ENCODE data around the gene FCHSD2.
"Not testable (repeated sequence)": the region's sequence is repeated elsewhere in the genome, so short reads cannot be mapped to it uniquely, and the experiment has no call there.

Gene FCHSD2

GRCh38 chr11:72864702-72865655, 277.1 kb downstream of the FCHSD2 start:
- no peak for FAIRE-seq
- DNase-seq (ENCODE audit: insufficient read length), result no peak
- TF ChIP-seq POLR2A (IDR thresholded peaks at IDR 0.05; ENCODE audit: low read depth, low read length) (no peak), TAF1 (IDR thresholded peaks at IDR 0.05; ENCODE audit: borderline replicate concordance, low read depth, low read length) (no peak), POLR2AphosphoS5 (IDR thresholded peaks at IDR 0.05; ENCODE audit: low read depth, low read length) (no peak)

DNA sequence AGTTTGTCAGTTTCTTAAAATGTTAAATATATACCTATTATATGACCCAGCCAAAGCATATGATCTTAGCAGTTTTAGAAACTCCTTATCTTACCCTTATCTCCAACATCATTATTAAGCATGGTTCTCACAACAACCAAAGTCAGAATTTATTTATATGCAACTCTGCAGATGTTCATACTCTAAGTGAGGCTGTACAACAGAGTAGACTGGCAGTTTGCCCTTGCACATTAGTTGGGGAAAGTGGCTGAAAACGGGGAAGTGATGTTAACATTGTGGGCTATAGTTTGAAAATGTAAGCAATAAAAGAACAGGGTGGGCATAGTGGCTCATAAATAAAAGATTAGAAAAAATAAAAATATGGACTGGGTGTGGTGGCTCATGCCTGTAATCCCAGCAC, 278.2 kb downstream of the FCHSD2 start:
- no peak for DNase-seq (ENCODE audit: insufficient read length)
- FAIRE-seq, result no peak
- TF ChIP-seq POLR2AphosphoS5 (IDR thresholded peaks at IDR 0.05; ENCODE audit: low read depth, low read length) (no peak), TAF1 (IDR thresholded peaks at IDR 0.05; ENCODE audit: borderline replicate concordance, low read depth, low read length) (no peak), POLR2A (IDR thresholded peaks at IDR 0.05; ENCODE audit: low read depth, low read length) (no peak)

DNA sequence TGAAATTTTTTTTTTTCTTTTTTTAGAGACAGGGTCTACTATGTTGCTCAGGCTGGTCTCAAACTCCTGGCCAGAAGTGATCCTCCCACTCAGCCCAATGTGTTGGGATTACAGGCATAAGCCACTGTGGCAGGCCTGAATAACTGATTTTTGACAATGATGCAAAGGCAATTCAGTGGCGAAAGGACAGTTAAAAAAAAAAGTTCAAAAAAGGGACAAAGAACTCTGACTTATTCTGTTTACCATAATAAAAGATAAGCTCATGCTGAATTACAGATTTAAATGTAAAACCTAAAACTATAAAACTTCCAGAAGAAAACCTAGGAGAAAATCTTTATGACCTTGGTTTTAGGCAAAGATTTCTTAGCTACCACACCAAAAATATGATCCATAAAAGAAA, 279.0 kb downstream of the FCHSD2 start:
- no peak for DNase-seq (ENCODE audit: insufficient read length)
- no peak for TF ChIP-seq POLR2AphosphoS5 (IDR thresholded peaks at IDR 0.05; ENCODE audit: low read depth, low read length)
- no peak for FAIRE-seq

DNA sequence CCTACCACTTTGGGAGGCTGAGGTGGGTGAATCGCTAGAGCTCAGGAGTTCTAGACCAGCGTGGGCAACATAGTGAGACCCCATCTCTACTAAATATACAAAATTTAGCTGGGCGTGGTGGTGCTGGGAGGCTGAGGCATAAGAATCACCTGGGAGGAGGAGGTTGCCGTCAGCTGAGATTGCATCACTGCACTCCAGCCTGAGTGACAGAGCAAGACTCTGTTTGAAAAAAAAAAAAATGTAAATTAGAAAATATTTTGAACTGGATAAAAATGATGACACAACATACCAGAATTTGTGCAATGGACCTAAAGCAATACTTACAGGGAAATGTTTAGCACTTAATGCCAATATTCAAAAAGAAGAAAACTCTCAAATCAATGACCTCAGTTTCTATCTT, 281.5 kb downstream of the FCHSD2 start:
- no peak for DNase-seq (ENCODE audit: insufficient read length)
- TF ChIP-seq POLR2A (IDR thresholded peaks at IDR 0.05; ENCODE audit: low read depth, low read length) (no peak), TAF1 (IDR thresholded peaks at IDR 0.05; ENCODE audit: borderline replicate concordance, low read depth, low read length) (no peak), POLR2AphosphoS5 (IDR thresholded peaks at IDR 0.05; ENCODE audit: low read depth, low read length) (no peak)
- FAIRE-seq, result no peak

DNA sequence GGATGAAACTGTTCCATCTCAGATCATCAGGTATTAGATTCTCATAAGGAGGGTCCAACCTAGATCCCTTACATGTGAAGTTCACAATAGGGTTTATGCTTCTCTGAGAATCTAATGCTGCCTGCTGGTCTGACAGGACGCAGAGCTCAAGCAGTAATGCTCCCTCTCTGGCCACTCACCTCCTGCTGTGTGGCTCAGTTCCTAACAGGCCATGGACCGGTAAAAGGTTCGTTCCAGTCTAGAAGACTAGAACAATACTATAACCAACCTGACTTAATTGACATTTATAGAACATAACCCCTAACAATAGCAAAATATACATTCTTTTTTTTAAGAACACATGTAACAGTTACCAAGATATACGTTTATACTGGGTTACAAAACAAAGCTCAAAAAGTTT, 282.1 kb downstream of the FCHSD2 start:
- DNase-seq (ENCODE audit: insufficient read length) (no peak), FAIRE-seq (no peak)
- no peak for TF ChIP-seq POLR2AphosphoS5 (IDR thresholded peaks at IDR 0.05; ENCODE audit: low read depth, low read length)
- no peak for TF ChIP-seq POLR2A (IDR thresholded peaks at IDR 0.05; ENCODE audit: low read depth, low read length)
- TF ChIP-seq TAF1 (IDR thresholded peaks at IDR 0.05; ENCODE audit: borderline replicate concordance, low read depth, low read length), result no peak

- no peak for DNase-seq (ENCODE audit: insufficient read length)
- FAIRE-seq, result no peak
Measured at GRCh38 chr11:72859126-72859525, 283.0 kb downstream of the FCHSD2 start.

DNA sequence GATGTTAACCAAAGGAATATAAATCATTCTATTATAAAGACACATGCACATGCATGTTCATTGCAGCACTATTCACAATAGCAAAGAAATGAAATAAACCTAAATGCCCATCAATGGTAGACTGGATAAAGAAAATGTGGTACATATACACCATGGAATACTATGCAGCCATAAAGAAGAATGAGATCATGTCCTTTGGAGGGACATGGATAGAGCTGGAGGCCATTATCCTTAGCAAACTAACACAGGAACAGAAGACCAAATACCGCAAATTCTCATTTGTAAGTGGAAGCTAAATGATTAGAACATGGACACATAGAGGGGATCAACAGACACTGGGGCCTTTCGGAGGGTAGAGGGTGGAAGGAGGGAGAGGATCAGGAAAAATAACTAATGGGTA, 283.9 kb downstream of the FCHSD2 start:
- FAIRE-seq, result peak; percentile 78
- DNase-seq (ENCODE audit: insufficient read length), result not testable (repeated sequence)

More at GRCh38 chr11:72859126-72859525, 283.0 kb downstream of the FCHSD2 start:
- TF ChIP-seq POLR2A (IDR thresholded peaks at IDR 0.05; ENCODE audit: low read depth, low read length) (no peak), POLR2AphosphoS5 (IDR thresholded peaks at IDR 0.05; ENCODE audit: low read depth, low read length) (no peak)

- no peak for TF ChIP-seq POLR2AphosphoS5 (IDR thresholded peaks at IDR 0.05; ENCODE audit: low read depth, low read length)
- no peak for TF ChIP-seq POLR2A (IDR thresholded peaks at IDR 0.05; ENCODE audit: low read depth, low read length)
- no peak for TF ChIP-seq TAF1 (IDR thresholded peaks at IDR 0.05; ENCODE audit: borderline replicate concordance, low read depth, low read length)
- FAIRE-seq (peak; percentile 67), DNase-seq (ENCODE audit: insufficient read length) (no peak)
Measured at GRCh38 chr11:72856551-72857345, 285.4 kb downstream of the FCHSD2 start.

- DNase-seq (ENCODE audit: insufficient read length) (no peak), FAIRE-seq (no peak)
- TF ChIP-seq POLR2AphosphoS5 (IDR thresholded peaks at IDR 0.05; ENCODE audit: low read depth, low read length), result no peak
- TF ChIP-seq POLR2A (IDR thresholded peaks at IDR 0.05; ENCODE audit: low read depth, low read length), result no peak
- no peak for TF ChIP-seq TAF1 (IDR thresholded peaks at IDR 0.05; ENCODE audit: borderline replicate concordance, low read depth, low read length)
Measured at GRCh38 chr11:72856065-72856464, 286.1 kb downstream of the FCHSD2 start.

- FAIRE-seq (no peak), DNase-seq (ENCODE audit: insufficient read length) (no peak)
- TF ChIP-seq TAF1 (IDR thresholded peaks at IDR 0.05; ENCODE audit: borderline replicate concordance, low read depth, low read length) (no peak), POLR2AphosphoS5 (IDR thresholded peaks at IDR 0.05; ENCODE audit: low read depth, low read length) (no peak), POLR2A (IDR thresholded peaks at IDR 0.05; ENCODE audit: low read depth, low read length) (no peak)
Measured at GRCh38 chr11:72851726-72852125, 290.4 kb downstream of the FCHSD2 start.

- no peak for TF ChIP-seq POLR2AphosphoS5 (IDR thresholded peaks at IDR 0.05; ENCODE audit: low read depth, low read length)
- TF ChIP-seq POLR2A (IDR thresholded peaks at IDR 0.05; ENCODE audit: low read depth, low read length), result no peak
- TF ChIP-seq TAF1 (IDR thresholded peaks at IDR 0.05; ENCODE audit: borderline replicate concordance, low read depth, low read length), result no peak
- no peak for DNase-seq (ENCODE audit: insufficient read length)
- no peak for FAIRE-seq
Measured at GRCh38 chr11:72850832-72851231, 291.3 kb downstream of the FCHSD2 start.

Measured in GM12892 (cell line).